ENCODE results near the gene HOXB5. TPM values are rescaled to one million over a fixed set of nuclear protein-coding genes. Genes with fewer than 3 reads are reported as not detected.

The HOXB5 gene
- polyA plus RNA-seq, 1 experiment = not detected

GRCh38 chr17:48609033-48609432, 15.5 kb upstream of the HOXB5 start:
- CTCF ChIA-PET = interaction anchor here (0.6 to 4.7 kb wide), 4 partner anchors 8 to 694 kb away, joined by 3 to 27 read pairs (median 4); partner anchors contain the start of gene HOXB5
- Histone ChIP-seq H3K36me3 (ENCODE audit: control insufficient read depth, insufficient read depth, low read length) (no peaks in the 10 kb centered on the region), H3K4me3 (ENCODE audit: low read depth, low read length) (no peak overlapping the region), H3K27me3 (ENCODE audit: control insufficient read depth, insufficient read depth, low read length) (peaks cover 86% of the 10 kb centered on the region)
- POLR2A ChIA-PET = no interaction called here
- no peak for DNase-seq (ENCODE audit: low read depth)
- TF ChIP-seq CTCF (IDR thresholded peaks at IDR 0.05; ENCODE audit: insufficient read depth, low read depth, low read length) = no peak

GRCh38 chr17:48608494-48608834, 14.9 kb upstream of the HOXB5 start:
- TF ChIP-seq CTCF (IDR thresholded peaks at IDR 0.05; ENCODE audit: insufficient read depth, low read depth, low read length) = no peak
- POLR2A ChIA-PET = no interaction called here
- H3K4me3 ChIP-seq (ENCODE audit: low read depth, low read length) = no peak overlapping the region
- no peaks in the 10 kb centered on the region for H3K36me3 ChIP-seq (ENCODE audit: control insufficient read depth, insufficient read depth, low read length)
- peaks cover 87% of the 10 kb centered on the region for H3K27me3 ChIP-seq (ENCODE audit: control insufficient read depth, insufficient read depth, low read length)
- no peak for DNase-seq (ENCODE audit: low read depth)
- CTCF ChIA-PET = interaction anchor here (1.3 to 4.7 kb wide), 2 partner anchors 10 to 15 kb away, joined by 5 to 27 read pairs; partner anchors contain the start of gene HOXB5

- no peak overlapping the region for H3K4me3 ChIP-seq (ENCODE audit: low read depth, low read length)
- ChIA-PET CTCF (interaction anchor here (0.7 to 4.7 kb wide), 5 partner anchors 11 to 272 kb away, joined by 3 to 27 read pairs (median 5); no protein-coding TSS in a partner anchor), POLR2A (no interaction called here)
- no peaks in the 10 kb centered on the region for H3K36me3 ChIP-seq (ENCODE audit: control insufficient read depth, insufficient read depth, low read length)
- no peak for DNase-seq (ENCODE audit: low read depth)
- TF ChIP-seq CTCF (IDR thresholded peaks at IDR 0.05; ENCODE audit: insufficient read depth, low read depth, low read length) = no peak
- H3K27me3 ChIP-seq (ENCODE audit: control insufficient read depth, insufficient read depth, low read length) = peaks cover 91% of the 10 kb centered on the region
Measured at GRCh38 chr17:48606892-48607614, 13.5 kb upstream of the HOXB5 start.

GRCh38 chr17:48605991-48606891, 12.7 kb upstream of the HOXB5 start:
- ChIA-PET CTCF (interaction anchor here (0.8 to 4.7 kb wide), 6 partner anchors 11 to 271 kb away, joined by 3 to 27 read pairs (median 4); no protein-coding TSS in a partner anchor), POLR2A (no interaction called here)
- Histone ChIP-seq H3K27me3 (ENCODE audit: control insufficient read depth, insufficient read depth, low read length) (peaks cover 92% of the 10 kb centered on the region), H3K36me3 (ENCODE audit: control insufficient read depth, insufficient read depth, low read length) (no peaks in the 10 kb centered on the region), H3K4me3 (ENCODE audit: low read depth, low read length) (no peak overlapping the region)
- DNase-seq (ENCODE audit: low read depth) = no peak
- no peak for TF ChIP-seq CTCF (IDR thresholded peaks at IDR 0.05; ENCODE audit: insufficient read depth, low read depth, low read length)

- H3K4me3 ChIP-seq (ENCODE audit: low read depth, low read length) = no peak overlapping the region
- CTCF ChIA-PET = interaction anchor here (0.8 to 4.7 kb wide), 4 partner anchors 10 to 254 kb away, joined by 3 to 27 read pairs (median 4); no protein-coding TSS in a partner anchor
- H3K36me3 ChIP-seq (ENCODE audit: control insufficient read depth, insufficient read depth, low read length) = no peaks in the 10 kb centered on the region
- no peak for TF ChIP-seq CTCF (IDR thresholded peaks at IDR 0.05; ENCODE audit: insufficient read depth, low read depth, low read length)
- DNase-seq (ENCODE audit: low read depth) = no peak
- H3K27me3 ChIP-seq (ENCODE audit: control insufficient read depth, insufficient read depth, low read length) = peaks cover 92% of the 10 kb centered on the region
- POLR2A ChIA-PET = no interaction called here
Measured at GRCh38 chr17:48605409-48605919, 11.9 kb upstream of the HOXB5 start.
